Measurements from ENCODE around the gene PSG1.
"Not testable (repeated sequence)": the region's sequence is repeated elsewhere in the genome, so short reads cannot be mapped to it uniquely, and the experiment has no call there.

- not testable (repeated sequence) for TF ChIP-seq CTCF (IDR thresholded peaks at IDR 0.05; ENCODE audit: poor library complexity); EZH2 (IDR thresholded peaks at IDR 0.05; ENCODE audit: borderline replicate concordance)
Observed at GRCh38 chr19:42851718-42852280, 27.7 kb downstream of the PSG1 start.

Data from hepatocyte (in vitro differentiated cells).